Measurements from ENCODE around the gene NUSAP1.

GRCh38 chr15:41292521-41292920 is 40.2 kb upstream of the NUSAP1 start:
- TF ChIP-seq CTCF (IDR thresholded peaks at IDR 0.05) (no peak), POLR2A (IDR thresholded peaks at IDR 0.05) (no peak)

Data from uterus (tissue), 2 donors.